ENCODE measurements around the gene D2HGDH. TPM values are rescaled to one million over a fixed set of nuclear protein-coding genes. Genes with fewer than 3 reads are reported as not detected.

Gene D2HGDH
- total RNA-seq, 1 experiment from 2014 or later = 30.7 TPM

DNA sequence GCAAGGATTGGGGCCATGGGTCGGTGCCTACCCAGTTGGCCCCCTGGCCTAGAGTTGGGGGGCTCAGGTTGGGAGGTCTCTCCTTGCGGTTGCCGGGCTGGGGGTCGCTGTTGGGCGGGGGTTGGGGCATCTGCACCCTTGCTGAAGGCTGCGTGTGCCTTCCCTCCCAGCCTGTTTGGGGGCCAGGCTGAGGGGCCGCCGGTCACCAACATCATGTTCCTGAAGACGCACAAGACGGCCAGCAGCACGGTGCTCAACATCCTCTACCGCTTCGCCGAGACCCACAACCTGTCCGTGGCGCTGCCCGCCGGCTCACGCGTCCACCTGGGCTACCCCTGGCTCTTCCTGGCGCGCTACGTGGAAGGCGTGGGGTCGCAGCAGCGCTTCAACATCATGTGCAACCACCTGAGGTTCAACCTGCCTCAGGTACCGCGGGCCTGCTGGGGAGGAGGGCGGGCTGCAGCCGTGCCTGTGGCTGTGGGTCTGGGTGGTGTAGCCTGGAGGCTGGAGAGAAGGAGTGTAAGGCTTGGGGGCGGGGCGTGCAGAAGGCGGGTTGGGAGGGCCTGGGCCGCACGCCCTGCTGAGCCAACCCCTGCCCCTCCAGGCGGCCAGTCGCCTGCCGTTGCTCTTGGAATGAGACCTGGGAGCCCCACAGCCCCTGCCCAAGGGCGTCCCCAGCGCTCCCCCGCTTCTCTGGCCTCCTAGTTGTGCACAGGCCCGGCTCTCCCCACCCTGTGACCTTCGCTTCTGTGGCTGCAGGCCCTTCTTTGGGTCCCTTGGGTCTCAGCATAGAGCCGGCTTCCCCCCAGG lies 67.4 kb downstream of the D2HGDH start:
- Histone ChIP-seq H3K27me3 (replicated peaks; ENCODE audit: insufficient read depth, low read depth, low read length, poor library complexity) (no peaks in the 10 kb centered on the region), H3K36me3 (ENCODE audit: insufficient read depth, low read length, poor library complexity, severe bottlenecking) (no peaks in the 10 kb centered on the region), H3K4me1 (ENCODE audit: insufficient read depth, low read length, poor library complexity, severe bottlenecking) (peaks cover 27% of the 10 kb centered on the region), H3K27ac (ENCODE audit: low read depth, low read length, poor library complexity, severe bottlenecking) (peak overlapping the region; percentile 37), H3K9me3 (ENCODE audit: low read depth, low read length, poor library complexity, severe bottlenecking) (no peaks in the 10 kb centered on the region), H3K4me3 (ENCODE audit: low read depth, low read length, poor library complexity, severe bottlenecking) (no peak overlapping the region)
- DNase-seq (ENCODE audit: low spot score) = no peak
- no TSS peak for BruUV-seq (replicated peaks)
- TF ChIP-seq, protein P1, sequence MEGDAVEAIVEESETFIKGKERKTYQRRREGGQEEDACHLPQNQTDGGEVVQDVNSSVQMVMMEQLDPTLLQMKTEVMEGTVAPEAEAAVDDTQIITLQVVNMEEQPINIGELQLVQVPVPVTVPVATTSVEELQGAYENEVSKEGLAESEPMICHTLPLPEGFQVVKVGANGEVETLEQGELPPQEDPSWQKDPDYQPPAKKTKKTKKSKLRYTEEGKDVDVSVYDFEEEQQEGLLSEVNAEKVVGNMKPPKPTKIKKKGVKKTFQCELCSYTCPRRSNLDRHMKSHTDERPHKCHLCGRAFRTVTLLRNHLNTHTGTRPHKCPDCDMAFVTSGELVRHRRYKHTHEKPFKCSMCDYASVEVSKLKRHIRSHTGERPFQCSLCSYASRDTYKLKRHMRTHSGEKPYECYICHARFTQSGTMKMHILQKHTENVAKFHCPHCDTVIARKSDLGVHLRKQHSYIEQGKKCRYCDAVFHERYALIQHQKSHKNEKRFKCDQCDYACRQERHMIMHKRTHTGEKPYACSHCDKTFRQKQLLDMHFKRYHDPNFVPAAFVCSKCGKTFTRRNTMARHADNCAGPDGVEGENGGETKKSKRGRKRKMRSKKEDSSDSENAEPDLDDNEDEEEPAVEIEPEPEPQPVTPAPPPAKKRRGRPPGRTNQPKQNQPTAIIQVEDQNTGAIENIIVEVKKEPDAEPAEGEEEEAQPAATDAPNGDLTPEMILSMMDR (conservative IDR thresholded peaks at IDR 0.05; ENCODE audit: low read depth, low read length) = no peak
- TF ChIP-seq EZH2 (IDR thresholded peaks at IDR 0.05; ENCODE audit: borderline replicate concordance, low read depth, low read length, poor library complexity, severe bottlenecking) = no peak
- ChIA-PET POLR2A (ENCODE audit: low non-redundant PET) (no interaction called here), CTCF (no interaction called here)
- intact Hi-C loops (cut with micrococcal nuclease; ENCODE audit: unreplicated experiment) = no loop called here

DNA sequence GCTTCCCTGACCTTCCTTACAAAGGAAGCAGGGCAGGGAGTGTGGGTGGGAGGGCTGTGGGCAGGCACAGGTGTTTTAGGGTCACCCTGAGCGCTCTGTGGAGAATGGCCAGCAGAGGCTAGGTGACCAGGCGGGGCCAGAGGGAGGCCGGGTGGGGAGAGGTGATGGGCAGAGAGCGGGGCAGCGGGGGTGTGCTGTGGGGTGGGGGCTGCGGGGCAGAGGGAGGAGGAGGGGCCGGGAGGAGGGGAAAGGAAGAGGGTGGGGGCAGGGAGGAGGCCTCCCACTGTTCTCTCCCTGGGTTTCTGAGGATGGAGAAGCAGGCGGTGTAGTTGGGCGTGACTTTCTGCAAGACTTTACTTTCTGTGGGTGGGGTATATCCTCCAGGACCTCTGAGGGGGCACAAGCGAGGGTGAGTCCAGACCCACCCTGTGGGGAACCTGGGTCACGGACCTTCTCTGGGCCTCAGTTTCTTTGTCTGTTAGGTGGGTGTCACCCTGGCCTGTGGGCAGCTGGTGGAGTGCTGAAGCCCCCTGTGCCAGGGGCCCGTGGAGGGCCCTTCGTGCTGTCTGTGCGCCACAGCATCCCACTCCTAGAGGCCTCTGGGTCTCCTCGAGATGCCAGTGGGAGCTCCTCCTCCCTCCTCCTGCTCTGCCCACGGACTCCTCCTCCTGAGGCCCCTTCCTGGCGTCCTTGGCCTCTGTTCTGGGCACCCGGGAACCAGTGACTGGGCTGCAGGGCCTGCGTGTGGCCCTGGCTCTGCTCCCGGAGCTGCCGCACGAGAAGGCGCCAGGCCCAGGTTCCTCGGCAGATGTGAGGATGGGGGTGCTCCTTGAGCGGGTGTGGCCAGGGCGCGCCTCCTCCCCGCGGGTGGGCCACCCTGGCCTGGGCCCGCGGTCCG lies 68.2 kb downstream of the D2HGDH start:
- Histone ChIP-seq H3K27me3 (replicated peaks; ENCODE audit: insufficient read depth, low read depth, low read length, poor library complexity) (no peaks in the 10 kb centered on the region), H3K4me3 (ENCODE audit: low read depth, low read length, poor library complexity, severe bottlenecking) (peak overlapping the region; percentile 56), H3K4me1 (ENCODE audit: insufficient read depth, low read length, poor library complexity, severe bottlenecking) (peaks cover 27% of the 10 kb centered on the region), H3K36me3 (ENCODE audit: insufficient read depth, low read length, poor library complexity, severe bottlenecking) (no peaks in the 10 kb centered on the region), H3K9me3 (ENCODE audit: low read depth, low read length, poor library complexity, severe bottlenecking) (no peaks in the 10 kb centered on the region), H3K27ac (ENCODE audit: low read depth, low read length, poor library complexity, severe bottlenecking) (peak overlapping the region; percentile 98)
- BruUV-seq (replicated peaks) = TSS peak; percentile 53
- TF ChIP-seq EZH2 (IDR thresholded peaks at IDR 0.05; ENCODE audit: borderline replicate concordance, low read depth, low read length, poor library complexity, severe bottlenecking) = no peak
- TF ChIP-seq, protein P1 (conservative IDR thresholded peaks at IDR 0.05; ENCODE audit: low read depth, low read length) = no peak
- no peak for DNase-seq (ENCODE audit: low spot score)
- ChIA-PET POLR2A (ENCODE audit: low non-redundant PET) (no interaction called here), CTCF (no interaction called here)
- intact Hi-C loops (cut with micrococcal nuclease; ENCODE audit: unreplicated experiment) = no loop called here

DNA sequence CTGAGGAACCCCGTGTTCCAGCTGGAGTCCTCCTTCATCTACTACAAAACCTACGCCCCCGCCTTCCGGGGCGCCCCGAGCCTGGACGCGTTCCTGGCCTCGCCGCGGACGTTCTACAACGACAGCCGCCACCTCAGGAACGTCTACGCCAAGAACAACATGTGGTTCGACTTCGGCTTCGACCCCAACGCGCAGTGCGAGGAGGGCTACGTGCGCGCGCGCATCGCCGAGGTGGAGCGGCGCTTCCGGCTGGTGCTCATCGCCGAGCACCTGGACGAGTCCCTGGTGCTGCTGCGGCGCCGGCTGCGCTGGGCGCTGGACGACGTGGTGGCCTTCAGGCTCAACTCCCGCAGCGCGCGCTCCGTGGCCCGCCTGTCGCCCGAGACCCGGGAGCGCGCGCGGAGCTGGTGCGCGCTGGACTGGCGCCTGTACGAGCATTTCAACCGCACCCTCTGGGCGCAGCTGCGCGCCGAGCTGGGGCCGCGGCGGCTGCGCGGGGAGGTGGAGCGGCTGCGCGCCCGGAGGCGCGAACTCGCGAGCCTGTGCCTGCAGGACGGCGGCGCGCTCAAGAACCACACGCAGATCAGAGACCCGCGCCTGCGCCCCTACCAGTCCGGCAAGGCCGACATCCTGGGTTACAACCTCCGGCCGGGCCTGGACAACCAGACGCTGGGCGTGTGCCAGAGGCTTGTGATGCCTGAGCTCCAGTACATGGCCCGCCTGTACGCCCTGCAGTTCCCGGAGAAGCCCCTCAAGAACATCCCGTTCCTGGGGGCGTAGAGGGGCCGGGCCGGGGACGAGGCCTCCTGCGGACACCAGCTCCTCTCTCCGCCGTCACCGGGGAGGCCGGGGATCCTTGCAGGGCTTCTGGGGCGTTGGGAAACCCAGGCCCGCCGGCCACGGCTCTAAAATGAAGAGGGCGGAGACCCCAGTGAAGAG lies 69.2 kb downstream of the D2HGDH start:
- H3K27ac ChIP-seq (ENCODE audit: low read depth, low read length, poor library complexity, severe bottlenecking) = peak overlapping the region; percentile 98
- H3K36me3 ChIP-seq (ENCODE audit: insufficient read depth, low read length, poor library complexity, severe bottlenecking) = no peaks in the 10 kb centered on the region
- CTCF ChIA-PET = interaction anchor here (0.6 kb wide), 1 partner anchor 69 kb away, joined by 3 read pairs; the partner anchor contains the start of gene D2HGDH
- no peaks in the 10 kb centered on the region for H3K27me3 ChIP-seq (replicated peaks; ENCODE audit: insufficient read depth, low read depth, low read length, poor library complexity)
- peak overlapping the region; percentile 56 for H3K4me3 ChIP-seq (ENCODE audit: low read depth, low read length, poor library complexity, severe bottlenecking)
- intact Hi-C loops (cut with micrococcal nuclease; ENCODE audit: unreplicated experiment) = no loop called here
- POLR2A ChIA-PET (ENCODE audit: low non-redundant PET) = interaction anchor here (0.6 to 1.1 kb wide), 2 partner anchors 10 to 65 kb away, joined by 10 to 12 read pairs; no protein-coding TSS in a partner anchor
- BruUV-seq (replicated peaks) = no TSS peak
- no peaks in the 10 kb centered on the region for H3K9me3 ChIP-seq (ENCODE audit: low read depth, low read length, poor library complexity, severe bottlenecking)
- TF ChIP-seq EZH2 (IDR thresholded peaks at IDR 0.05; ENCODE audit: borderline replicate concordance, low read depth, low read length, poor library complexity, severe bottlenecking) = no peak
- TF ChIP-seq, protein P1 (conservative IDR thresholded peaks at IDR 0.05; ENCODE audit: low read depth, low read length) = no peak
- H3K4me1 ChIP-seq (ENCODE audit: insufficient read depth, low read length, poor library complexity, severe bottlenecking) = peaks cover 33% of the 10 kb centered on the region
- peak; percentile 80 for DNase-seq (ENCODE audit: low spot score)
